MV-4-11 (cell line): ENCODE measurements around the gene ARHGAP12.
"Not testable (repeated sequence)": the region's sequence is repeated elsewhere in the genome, so short reads cannot be mapped to it uniquely, and the experiment has no call there.

ENCODE experiments used
- DNase-seq: peaks from one replicate; lab custom pipeline; 2025; lab: John Stamatoyannopoulos, UW

ARHGAP12 gene

DNA sequence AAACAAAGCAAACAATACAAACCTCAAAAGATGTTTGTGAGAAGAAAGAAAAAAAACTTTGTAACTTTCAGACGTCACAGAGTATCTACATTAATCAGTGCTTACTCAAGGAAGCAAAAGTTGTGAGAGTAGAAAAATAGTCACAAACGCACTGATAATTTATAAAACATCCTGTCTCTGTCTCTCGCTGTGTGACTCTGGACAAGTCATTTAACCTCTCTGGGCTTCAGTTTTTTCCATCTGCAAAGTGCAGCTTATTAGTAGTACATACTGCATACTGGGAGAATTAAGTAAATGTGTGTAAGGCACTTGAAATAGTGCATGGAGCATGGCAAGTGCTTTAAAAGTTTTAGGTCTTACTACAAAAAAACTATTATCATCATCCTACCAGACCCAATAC, 3.8 kb downstream of the ARHGAP12 start:
- DNase-seq, result no peak

GRCh38 chr10:31923389-31923788, 5.2 kb downstream of the ARHGAP12 start:
- DNase-seq, result no peak

DNA sequence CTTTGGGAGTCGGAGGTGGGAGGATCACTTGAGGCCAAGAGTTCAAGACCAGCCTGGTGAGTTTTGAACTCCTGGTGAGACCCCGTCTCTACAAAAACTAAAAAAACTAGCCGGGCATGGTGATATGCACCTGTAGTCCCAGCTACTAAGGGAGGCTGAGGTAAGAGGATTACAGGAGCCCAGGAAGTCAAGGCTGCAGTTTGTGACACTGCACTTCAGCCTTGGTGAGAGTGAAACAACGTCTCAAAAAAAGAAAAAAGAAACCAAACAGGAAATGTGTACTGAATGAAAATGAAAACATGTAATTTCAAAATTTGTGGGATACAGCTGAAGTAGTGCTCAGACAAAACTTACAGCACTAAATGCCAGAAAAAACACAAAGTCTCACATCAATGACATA, 7.6 kb downstream of the ARHGAP12 start:
- no peak for DNase-seq

DNA sequence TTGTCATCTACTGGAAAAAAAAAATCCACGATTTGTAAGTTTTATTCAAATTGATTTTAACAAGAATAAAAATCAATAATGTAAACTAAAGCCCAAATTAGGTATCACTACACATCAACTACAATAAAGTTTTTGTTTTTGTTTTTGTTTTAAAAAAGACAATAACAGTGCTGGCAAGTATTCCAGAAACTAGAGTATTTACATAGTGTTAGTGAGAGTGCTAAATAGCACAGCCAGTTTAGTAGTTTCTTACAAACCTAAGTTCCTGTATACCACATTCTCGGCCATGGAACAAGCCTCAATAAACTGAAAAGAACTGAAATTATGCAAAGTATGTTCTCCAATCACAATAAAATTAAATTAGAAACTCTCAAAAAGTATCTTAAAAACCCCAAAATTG, 8.1 kb downstream of the ARHGAP12 start:
- no peak for DNase-seq

- DNase-seq, result peak; percentile 62
These were observed 9.8 kb downstream of the ARHGAP12 start for GRCh38 chr10:31918671-31919409.

DNA sequence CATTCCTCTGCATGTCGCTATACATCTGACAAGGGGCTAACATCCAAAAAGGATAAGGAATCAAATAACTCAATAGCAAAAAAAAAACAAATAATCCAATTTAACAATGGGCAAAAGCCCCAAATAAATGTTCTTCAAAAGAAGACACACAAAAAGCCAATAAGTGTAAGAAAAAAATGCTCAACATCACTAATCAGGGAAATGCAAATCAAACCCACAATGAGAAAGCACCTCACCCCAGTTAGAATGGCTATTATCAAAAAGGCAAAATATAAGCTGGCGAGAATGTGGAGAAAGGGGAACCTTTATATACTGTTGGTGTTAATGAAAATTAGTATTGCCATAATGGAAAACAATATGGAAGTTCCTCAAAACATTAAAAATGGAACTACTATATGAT, 14.3 kb downstream of the ARHGAP12 start:
- DNase-seq, result no peak

GRCh38 chr10:31912898-31913850, 15.5 kb downstream of the ARHGAP12 start:
- no peak for DNase-seq

- no peak for DNase-seq
These were observed 16.3 kb downstream of the ARHGAP12 start for GRCh38 chr10:31912289-31912688.

GRCh38 chr10:31910016-31910415, 18.6 kb downstream of the ARHGAP12 start:
- DNase-seq, result no peak

GRCh38 chr10:31908157-31908556, 20.5 kb downstream of the ARHGAP12 start:
- no peak for DNase-seq

GRCh38 chr10:31906039-31906438, 22.6 kb downstream of the ARHGAP12 start:
- DNase-seq, result no peak

DNA sequence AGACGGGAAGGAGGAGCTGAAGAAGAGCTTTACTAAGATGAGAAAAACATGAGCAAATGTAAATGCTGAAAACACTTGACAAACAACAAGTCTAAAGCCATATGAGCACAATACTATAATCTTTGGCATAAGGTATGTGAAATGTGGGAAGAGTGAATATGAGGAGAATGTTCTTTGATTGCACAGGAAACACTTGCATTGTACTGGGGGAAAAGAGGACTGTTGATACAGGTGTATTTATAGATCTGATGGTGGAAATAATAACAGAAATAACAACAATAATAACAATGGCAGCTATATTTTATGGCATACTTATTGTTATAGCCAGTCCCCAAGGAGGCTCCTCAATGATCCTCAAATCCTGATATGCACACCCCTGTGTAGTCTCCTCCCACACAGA, 23.0 kb downstream of the ARHGAP12 start:
- no peak for DNase-seq

DNA sequence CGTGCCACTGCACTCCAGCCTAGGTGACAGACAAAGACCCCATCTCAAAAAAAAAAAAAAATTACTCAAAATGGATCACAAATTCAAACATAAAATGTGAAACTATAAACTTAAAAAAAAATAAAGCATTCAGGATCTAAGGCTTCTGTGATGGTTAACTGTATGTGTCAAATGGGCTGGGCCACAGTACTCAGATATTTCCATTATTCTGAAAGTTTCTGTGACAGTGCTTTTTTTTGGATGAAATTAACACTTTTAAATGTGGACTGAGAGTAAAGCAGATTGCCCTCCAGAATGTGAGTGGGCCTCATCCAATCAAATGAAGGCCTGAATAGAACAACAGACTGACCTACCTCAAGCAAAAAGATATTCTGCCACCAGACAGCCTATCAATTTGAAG, 26.0 kb downstream of the ARHGAP12 start:
- DNase-seq, result no peak

GRCh38 chr10:31897506-31897905, 31.1 kb downstream of the ARHGAP12 start:
- DNase-seq, result no peak

GRCh38 chr10:31896968-31897384, 31.7 kb downstream of the ARHGAP12 start:
- no peak for DNase-seq

DNA sequence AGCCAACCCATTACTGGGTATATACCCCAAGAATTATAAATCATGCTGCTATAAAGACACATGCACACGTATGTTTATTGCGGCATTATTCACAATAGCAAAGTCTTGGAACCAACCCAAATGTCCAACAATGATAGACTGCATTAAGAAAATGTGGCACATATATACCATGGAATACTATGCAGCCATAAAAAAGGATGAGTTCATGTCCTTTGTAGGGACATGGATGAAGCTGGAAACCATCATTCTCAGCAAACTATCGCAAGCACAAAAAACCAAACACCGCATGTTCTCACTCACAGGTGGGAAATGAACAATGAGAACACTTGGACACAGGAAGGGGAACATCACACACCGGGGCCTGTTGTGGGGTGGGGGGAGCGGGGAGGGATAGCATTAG, 32.9 kb downstream of the ARHGAP12 start:
- DNase-seq, result not testable (repeated sequence)

- no peak for DNase-seq
These were observed 40.2 kb downstream of the ARHGAP12 start for GRCh38 chr10:31888442-31888841.

DNA sequence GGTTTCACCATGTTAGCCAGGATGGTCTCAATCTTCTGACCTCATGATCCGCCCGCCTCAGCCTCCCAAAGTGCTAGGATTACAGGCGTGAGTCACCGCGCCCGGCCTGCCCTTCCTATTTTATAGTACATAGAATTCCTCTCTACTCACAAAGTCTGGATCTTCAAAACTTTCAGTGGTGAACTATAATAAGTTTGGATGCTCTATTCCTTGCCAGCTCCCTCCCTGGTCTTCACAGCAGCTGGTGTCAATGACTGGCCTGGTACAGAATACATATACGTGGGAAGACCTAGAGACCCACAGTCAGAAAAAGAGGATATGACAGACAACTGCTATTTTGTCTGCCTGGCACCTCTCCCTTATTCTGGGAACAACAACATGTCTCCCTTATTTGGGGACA, 40.8 kb downstream of the ARHGAP12 start:
- DNase-seq, result no peak

- DNase-seq, result no peak
These were observed 41.7 kb downstream of the ARHGAP12 start for GRCh38 chr10:31886885-31887284.

DNA sequence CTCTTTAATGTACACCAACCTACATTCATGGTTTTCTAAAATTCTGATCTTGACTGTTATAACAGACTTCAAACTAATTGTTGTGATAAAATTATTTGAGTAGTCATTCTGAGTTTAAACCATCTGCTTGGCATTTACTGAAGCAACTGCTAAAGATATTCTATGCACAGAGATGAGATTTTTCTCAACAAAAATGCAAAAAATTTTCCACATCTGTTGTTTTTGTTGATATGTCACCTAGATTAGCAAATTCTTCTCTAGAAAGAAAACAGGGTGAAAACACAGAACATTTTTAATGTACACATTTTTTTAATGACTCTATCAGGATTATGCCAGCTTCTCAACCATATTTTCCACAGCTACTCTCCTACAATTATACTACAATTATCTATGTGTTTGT, 42.7 kb downstream of the ARHGAP12 start:
- no peak for DNase-seq

DNA sequence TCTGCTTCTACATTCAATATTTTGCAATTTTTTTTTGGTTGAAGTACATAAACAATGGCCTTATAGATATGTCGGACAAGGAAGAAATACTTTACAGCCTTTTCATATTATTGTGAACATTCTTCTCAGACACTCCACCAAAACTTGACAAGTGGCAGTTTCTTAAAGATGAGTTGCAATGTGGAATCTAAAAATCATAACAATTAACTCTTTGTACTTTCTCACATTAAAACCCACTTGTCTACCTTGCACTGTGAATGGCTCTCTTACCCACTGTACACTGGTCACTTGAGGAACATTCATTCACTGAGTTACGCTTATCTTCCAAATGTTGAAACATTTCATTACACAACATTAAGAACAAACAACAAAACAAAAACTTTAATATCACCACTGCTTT, 44.2 kb downstream of the ARHGAP12 start:
- no peak for DNase-seq

- peak; percentile 11 for DNase-seq
These were observed 45.2 kb downstream of the ARHGAP12 start for GRCh38 chr10:31883397-31883796.

GRCh38 chr10:31878486-31878885, 50.1 kb downstream of the ARHGAP12 start:
- DNase-seq, result no peak
